ENCODE data around the gene NKAPD1.
"Not testable (repeated sequence)": the region's sequence is repeated elsewhere in the genome, so short reads cannot be mapped to it uniquely, and the experiment has no call there.

The NKAPD1 gene

DNA sequence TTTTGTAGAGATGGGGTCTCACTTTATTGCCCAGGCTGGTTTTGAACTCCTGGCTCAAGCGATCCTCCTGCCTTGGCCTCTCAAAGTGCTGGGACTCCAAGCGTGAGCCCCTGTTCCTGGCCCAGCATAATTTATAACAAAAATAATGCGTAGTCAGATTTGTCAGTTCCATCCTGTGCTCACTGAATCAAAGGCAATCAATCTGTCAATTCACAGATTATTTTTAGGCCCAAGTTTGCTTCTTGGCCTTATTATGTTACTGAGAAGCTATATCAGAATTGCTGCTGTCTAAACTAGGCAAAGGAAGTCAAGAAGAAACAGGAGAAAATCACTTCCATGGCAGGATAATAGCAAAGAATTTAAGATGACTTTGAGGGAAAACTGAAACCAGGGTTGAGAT lies 40.2 kb upstream of the NKAPD1 start:
- ChIA-PET POLR2A (no interaction called here), CTCF (interaction anchor here (0.7 to 1.4 kb wide), 2 partner anchors 11 to 79 kb away, joined by 4 read pairs; no protein-coding TSS in a partner anchor)
- DNase-seq (ENCODE audit: low read depth, low spot score) = no peak
- no peak overlapping the region for H3K4me3 ChIP-seq (ENCODE audit: low read depth, low read length)
- TF ChIP-seq, protein P1, sequence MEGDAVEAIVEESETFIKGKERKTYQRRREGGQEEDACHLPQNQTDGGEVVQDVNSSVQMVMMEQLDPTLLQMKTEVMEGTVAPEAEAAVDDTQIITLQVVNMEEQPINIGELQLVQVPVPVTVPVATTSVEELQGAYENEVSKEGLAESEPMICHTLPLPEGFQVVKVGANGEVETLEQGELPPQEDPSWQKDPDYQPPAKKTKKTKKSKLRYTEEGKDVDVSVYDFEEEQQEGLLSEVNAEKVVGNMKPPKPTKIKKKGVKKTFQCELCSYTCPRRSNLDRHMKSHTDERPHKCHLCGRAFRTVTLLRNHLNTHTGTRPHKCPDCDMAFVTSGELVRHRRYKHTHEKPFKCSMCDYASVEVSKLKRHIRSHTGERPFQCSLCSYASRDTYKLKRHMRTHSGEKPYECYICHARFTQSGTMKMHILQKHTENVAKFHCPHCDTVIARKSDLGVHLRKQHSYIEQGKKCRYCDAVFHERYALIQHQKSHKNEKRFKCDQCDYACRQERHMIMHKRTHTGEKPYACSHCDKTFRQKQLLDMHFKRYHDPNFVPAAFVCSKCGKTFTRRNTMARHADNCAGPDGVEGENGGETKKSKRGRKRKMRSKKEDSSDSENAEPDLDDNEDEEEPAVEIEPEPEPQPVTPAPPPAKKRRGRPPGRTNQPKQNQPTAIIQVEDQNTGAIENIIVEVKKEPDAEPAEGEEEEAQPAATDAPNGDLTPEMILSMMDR (IDR thresholded peaks at IDR 0.05; ENCODE audit: insufficient read depth, low read length, missing control alignments) = no peak

DNA sequence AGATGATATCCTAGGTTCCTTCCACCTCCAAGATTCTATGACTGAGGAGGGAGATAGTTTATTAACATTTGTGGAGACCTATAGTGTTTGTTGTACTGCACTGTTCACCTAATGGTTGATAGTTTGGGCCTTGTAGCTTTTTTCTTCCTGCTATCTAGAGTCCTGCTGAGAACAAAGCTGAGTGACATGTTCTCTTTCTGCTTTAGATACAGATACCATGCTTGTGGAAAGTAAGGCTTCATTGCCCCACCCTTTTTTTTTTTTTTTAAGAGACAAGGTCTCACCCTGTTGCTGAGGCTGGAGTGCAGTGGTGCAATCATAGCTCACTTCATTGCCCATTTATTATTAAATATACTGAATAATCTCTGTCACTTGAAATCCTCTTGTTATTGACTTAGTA lies 36.6 kb upstream of the NKAPD1 start:
- POLR2A ChIA-PET = no interaction called here
- CTCF ChIA-PET = no interaction called here
- DNase-seq (ENCODE audit: low read depth, low spot score) = no peak
- H3K4me3 ChIP-seq (ENCODE audit: low read depth, low read length) = no peak overlapping the region
- TF ChIP-seq, protein P1 (IDR thresholded peaks at IDR 0.05; ENCODE audit: insufficient read depth, low read length, missing control alignments) = no peak

DNA sequence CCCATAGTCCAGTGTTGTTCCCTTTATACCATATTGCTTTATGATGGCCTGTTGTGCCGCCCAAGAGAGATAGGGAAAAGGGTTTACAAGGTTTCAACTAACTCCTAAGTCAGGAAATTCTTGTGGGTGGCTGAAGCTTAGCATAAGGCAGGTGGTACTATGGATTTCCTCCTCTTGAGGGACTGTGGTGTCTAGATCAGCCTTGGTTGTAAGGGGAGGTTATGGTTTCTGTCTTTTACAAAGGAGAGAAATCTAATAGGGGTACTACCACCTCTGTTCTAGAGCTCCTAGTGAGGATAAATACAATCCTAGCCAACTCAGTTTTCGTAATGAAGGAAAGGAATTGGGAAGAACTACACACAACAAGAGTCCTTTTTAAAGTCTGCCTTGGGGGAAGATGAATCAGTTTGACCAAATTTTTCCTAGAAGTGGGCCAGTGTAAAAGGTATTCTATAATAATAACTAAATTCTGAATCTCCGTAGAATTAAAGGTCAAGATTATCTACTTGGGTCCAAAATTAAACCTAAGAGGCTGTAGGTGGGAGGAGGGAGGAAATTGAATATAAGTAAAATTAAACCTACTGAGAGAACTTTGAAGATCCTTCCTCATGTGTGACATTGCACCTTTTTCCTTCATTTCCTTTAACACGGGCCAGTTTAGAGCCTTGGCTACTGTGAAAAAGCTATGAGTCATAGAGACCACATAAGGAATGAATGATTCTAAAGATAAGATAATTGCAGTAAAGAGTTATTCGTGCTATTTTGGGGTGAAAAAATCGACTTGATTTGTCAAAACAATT lies 31.7 kb upstream of the NKAPD1 start:
- TF ChIP-seq, protein P1 (IDR thresholded peaks at IDR 0.05; ENCODE audit: insufficient read depth, low read length, missing control alignments) = no peak
- no peak for DNase-seq (ENCODE audit: low read depth, low spot score)
- H3K4me3 ChIP-seq (ENCODE audit: low read depth, low read length) = no peak overlapping the region
- ChIA-PET CTCF (interaction anchor here (1.0 to 1.6 kb wide), 2 partner anchors 10 to 238 kb away, joined by 3 read pairs; no protein-coding TSS in a partner anchor), POLR2A (no interaction called here)

- DNase-seq (ENCODE audit: low read depth, low spot score) = no peak
- no peak overlapping the region for H3K4me3 ChIP-seq (ENCODE audit: low read depth, low read length)
- CTCF ChIA-PET = interaction anchor here (1.0 to 1.6 kb wide), 2 partner anchors 10 to 237 kb away, joined by 3 read pairs; no protein-coding TSS in a partner anchor
- POLR2A ChIA-PET = no interaction called here
- TF ChIP-seq, protein P1 (IDR thresholded peaks at IDR 0.05; ENCODE audit: insufficient read depth, low read length, missing control alignments) = no peak
Observed at GRCh38 chr11:112042961-112043304, 31.2 kb upstream of the NKAPD1 start.

- ChIA-PET POLR2A (no interaction called here), CTCF (interaction anchor here (1.2 to 1.4 kb wide), 2 partner anchors 12 to 20 kb away, joined by 3 to 4 read pairs; partner anchors contain the start of gene DLAT)
- no peak for DNase-seq (ENCODE audit: low read depth, low spot score)
- no peak overlapping the region for H3K4me3 ChIP-seq (ENCODE audit: low read depth, low read length)
- TF ChIP-seq, protein P1 (IDR thresholded peaks at IDR 0.05; ENCODE audit: insufficient read depth, low read length, missing control alignments) = no peak
Observed at GRCh38 chr11:112044961-112045360, 29.1 kb upstream of the NKAPD1 start.

GRCh38 chr11:112046647-112047046 lies 27.5 kb upstream of the NKAPD1 start:
- H3K4me3 ChIP-seq (ENCODE audit: low read depth, low read length); CTCF ChIA-PET; POLR2A ChIA-PET; DNase-seq (ENCODE audit: low read depth, low spot score): not testable (repeated sequence)

DNA sequence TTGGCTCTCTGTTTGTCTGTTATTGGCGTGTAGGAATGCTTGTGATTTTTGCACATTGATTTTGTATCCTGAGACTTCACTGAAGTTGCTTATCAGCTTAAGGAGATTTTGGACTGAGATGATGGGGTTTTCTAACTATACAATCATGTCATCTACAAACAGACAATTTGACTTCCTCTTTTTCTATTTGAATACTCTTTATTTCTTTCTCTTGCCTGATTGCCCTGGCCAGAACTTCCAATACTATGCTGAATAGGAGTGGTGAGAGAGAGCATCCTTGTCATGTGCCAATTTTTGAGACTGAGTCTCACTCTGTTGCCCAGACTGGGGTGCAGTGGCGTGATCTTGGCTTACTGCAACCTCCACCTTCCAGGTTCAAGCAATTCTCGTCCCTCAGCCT lies 25.8 kb upstream of the NKAPD1 start:
- H3K4me3 ChIP-seq (ENCODE audit: low read depth, low read length); DNase-seq (ENCODE audit: low read depth, low spot score); CTCF ChIA-PET; POLR2A ChIA-PET: not testable (repeated sequence)

Data from AG04449 (cell line).